Activated CD8-positive, alpha-beta memory T cell treated with anti-CD3 and anti-CD28 coated beads, Interleukin-2, amount 50 U/mL, for 24 hours (primary cell): ENCODE measurements around the gene PIGC.

ENCODE experiments used
- DNase-seq: peaks from one replicate; pipeline ENCODE4 v3.0.0-alpha.2; 2020; ENCODE audit errors: extremely low read depth

Gene PIGC

GRCh38 chr1:172443666-172444453, at the start of gene PIGC:
Gene PIGC (minus strand): TSS chr1:172444069. CDS start chr1:172442622, 1,447 bp downstream.
- peak; percentile 83 for DNase-seq

- DNase-seq, result no peak
Measured at GRCh38 chr1:172492421-172492820, 48.6 kb upstream of the PIGC start.

DNA sequence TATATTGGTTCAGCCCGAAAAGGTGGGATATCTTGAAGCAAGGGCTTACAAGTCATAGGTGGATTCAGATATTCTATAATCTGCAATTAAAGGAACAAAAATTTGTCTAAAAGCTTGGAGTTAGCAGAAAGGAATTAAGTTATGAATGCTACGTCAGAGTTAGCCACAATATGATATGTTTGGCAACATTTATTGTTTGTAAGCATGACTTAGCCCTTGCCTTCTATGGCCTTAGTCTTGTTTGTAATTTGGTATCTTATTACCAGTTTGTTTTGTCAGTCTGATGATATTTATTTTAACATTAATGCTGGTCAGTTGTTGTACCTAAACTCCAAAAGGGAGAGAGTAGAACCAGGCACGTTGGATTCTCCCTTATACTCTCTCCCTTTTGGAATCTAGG, 46.0 kb upstream of the PIGC start:
- DNase-seq, result no peak

GRCh38 chr1:172488393-172488792, 44.5 kb upstream of the PIGC start:
- no peak for DNase-seq

- DNase-seq, result no peak
Measured at GRCh38 chr1:172487550-172487949, 43.7 kb upstream of the PIGC start.

GRCh38 chr1:172486805-172487454, 43.1 kb upstream of the PIGC start:
- no peak for DNase-seq

DNA sequence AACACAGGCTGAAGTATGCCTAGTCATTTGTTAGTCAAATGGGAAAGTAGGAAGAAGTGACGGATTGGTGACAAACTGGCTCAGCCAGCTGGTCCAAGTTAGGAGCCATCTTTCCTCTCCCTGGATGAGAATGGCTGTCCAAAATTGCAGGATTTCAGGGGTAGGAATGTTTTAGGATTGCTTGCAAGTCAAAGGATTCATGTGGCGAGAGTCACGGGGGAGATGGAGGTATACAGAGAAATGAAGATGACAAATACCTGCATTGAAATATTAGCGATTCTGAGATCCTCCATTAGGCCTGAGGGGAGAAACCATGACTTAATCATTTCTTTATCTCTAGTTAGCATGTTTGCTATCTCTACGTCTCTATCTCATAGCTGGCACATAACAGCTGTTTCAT, 41.8 kb upstream of the PIGC start:
- DNase-seq, result no peak

DNA sequence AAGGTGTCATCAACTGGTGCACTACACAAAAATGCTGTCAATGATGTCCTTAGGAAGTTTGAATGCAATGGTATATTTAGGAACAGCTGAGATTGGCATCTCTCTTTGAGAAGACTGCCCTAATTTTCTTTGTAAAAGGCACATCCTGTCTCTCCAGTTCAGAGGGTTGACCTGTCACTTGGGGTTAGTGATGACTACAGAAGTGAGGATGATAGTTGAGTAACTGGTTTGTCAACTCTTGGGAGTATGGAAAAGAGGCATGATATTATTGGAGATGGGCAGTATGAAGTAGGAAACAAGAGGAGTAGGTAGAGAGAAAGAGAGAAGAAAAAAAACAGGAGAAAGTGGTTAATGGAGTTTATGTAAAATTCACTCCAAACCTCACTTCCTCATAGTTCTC, 40.4 kb upstream of the PIGC start:
- DNase-seq, result no peak

GRCh38 chr1:172483448-172483847, 39.6 kb upstream of the PIGC start:
- no peak for DNase-seq

DNA sequence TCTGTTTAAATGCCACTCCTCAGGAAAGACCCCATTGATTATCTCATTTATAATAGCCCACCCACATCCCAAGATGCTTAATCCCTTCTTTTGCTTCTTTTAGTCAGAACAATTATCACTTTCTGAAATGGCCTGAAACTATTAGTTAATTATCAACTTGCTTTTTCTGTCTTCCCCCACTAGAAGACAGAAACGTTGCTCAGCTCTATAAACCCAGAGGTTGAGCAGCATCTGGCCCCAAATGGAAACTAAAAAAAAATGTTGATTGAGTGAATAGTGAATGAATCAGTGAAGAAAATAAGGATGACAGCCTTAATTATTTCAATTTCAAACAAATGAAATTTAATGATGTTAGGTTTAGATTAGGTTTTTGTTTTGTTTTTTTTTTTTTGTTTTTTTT, 38.2 kb upstream of the PIGC start:
- DNase-seq, result no peak

DNA sequence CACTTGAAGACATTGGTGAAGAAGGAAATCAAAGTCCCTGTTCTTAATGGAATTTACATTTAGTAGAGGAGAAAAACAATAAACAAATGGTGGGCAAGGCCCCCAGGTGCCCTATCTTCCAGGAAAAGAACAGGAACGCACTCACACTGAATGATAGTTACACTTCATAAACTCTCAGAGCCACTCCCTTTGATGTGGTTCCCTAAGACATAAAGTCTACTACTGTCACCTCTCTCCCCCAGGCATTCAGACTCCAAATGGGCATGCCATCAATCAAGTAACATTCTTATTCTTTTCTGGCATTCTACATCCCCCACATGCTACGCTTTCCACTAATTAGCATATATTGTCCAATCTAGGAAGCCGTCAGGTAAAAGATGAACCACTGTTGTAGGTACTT, 36.6 kb upstream of the PIGC start:
- DNase-seq, result no peak

DNA sequence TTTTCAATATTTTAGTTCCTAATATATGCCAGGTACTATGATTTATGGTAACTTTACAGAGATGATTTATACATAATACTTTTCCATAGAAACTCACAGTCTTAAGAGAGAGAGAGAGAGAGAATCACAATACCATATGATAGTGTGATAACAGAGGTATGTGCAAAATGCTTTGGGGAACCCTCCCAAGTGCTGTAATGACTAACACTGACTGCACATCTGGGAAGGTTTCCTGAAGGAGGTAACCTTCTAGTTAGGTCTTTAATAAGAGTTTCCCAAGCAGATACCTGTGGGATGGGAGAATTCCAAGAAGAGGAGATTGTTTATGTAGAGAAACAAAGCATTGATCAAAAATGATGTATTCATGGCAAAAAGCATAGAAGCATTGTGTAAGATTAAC, 34.6 kb upstream of the PIGC start:
- no peak for DNase-seq

- no peak for DNase-seq
Measured at GRCh38 chr1:172477741-172478140, 33.9 kb upstream of the PIGC start.

GRCh38 chr1:172477216-172477615, 33.3 kb upstream of the PIGC start:
- DNase-seq, result no peak

- DNase-seq, result no peak
Measured at GRCh38 chr1:172476218-172476811, 32.4 kb upstream of the PIGC start.

- DNase-seq, result no peak
Measured at GRCh38 chr1:172473842-172474241, 30.0 kb upstream of the PIGC start.

GRCh38 chr1:172473302-172473701, 29.4 kb upstream of the PIGC start:
- DNase-seq, result no peak

DNA sequence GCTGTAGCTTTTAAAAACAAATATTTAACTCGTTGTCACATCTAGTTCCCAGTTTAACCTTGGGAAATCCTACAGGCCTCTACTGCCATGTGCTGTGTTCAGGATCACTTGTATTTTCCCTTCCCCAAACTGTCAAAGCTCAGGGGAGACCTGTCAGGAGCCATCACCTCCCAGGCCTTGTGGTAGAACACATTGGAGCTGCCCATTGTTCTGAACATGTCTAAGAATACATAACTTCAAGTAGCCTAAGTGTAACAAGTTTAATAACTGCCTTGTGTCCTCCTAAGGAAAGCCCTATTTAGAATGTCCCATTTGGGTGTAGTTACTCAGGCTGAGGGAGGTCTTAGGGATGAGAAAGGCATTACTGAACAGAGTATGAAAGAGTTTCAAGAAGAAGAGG, 28.6 kb upstream of the PIGC start:
- DNase-seq, result no peak

DNA sequence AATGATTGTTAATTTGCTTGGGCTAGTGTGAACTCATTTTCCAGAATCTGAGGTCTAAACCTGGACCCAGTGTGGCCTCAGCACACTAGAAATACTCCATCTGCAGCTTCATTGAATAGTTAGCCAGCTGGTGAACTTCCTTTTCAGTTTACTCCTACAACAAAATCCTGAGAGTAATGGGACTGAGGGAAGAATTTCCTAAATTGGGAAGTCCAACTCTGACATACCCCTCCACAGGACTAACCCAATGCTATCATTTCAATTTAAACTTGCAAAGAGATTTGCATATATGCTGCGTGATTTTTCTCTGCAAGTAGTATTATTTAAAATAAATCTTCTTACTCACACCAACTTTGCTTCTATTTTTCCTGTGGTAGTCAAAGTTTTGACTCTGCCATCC, 27.8 kb upstream of the PIGC start:
- no peak for DNase-seq

DNA sequence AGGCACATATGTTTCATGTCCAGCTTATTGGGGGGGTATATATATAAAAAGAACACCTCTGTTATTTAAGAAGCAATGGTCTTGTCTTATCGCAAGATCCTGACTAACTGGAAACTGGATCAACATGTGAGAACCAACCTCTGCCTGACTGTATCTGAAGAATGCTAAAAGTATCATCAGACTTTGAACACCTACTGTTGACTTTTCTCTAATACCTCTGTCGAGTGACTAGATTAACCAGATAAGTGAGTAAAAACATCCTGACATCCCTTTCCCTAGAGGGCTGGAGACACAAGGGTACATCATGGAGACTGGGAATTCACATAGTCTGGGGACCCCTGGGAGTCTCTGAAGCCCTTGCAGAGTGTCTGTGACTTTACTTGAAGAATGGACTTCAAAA, 26.3 kb upstream of the PIGC start:
- DNase-seq, result no peak

- DNase-seq, result no peak
Measured at GRCh38 chr1:172469717-172470116, 25.8 kb upstream of the PIGC start.

GRCh38 chr1:172468296-172468695, 24.4 kb upstream of the PIGC start:
- DNase-seq, result no peak

DNA sequence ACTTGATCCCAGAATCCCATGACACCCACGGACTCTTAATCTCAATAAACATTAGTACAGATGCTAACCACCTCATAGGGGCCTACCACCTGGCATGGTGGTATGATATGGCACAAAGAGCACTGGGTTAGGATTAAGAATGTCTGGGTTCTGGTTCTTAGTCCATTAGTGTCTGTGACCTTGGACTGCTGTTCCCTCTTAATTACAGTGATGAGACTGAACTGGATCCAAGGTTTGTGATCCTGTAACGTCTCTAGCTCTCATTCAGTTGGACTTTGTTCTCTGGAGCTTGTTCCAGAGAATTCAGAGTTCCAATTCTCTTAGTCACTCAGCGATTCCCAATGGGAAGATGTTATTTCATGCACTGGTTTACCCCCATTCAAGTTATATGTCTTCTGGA, 23.6 kb upstream of the PIGC start:
- no peak for DNase-seq
